ENCODE measurements around the gene TAS2R1. TPM values are rescaled to one million over a fixed set of nuclear protein-coding genes. Genes with fewer than 3 reads are reported as not detected.

TAS2R1 gene
- total RNA-seq, 4 donors from 2014 or later = not detected

DNA sequence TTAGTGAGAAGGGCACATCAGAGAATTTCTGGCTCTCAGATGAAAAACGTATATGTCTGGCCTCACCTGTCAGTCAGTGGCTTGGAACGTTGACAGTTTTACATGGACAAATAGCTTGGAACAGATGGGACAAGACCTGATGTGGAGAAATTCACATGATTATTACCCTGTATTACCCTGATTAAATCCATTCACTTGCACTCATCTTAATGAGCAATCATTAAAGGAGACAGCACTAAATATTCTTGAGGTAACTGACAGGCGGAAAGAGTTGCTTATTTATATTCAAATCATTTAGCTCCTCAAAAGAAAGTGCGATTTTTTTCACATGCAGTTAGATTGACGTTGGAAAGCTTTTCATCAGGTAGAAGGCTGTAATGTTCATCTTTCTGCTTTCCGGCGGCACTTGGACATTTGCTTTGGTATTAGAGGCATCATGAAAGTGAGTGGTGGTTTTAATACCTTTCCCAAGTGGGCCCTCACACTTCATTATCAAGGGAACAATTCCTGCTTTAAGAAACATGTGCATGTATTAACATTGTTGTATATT is 11.7 kb upstream of the TAS2R1 start:
- Histone ChIP-seq H3K27me3 (peaks cover 0 to 11% (median 0%) of the 10 kb centered on the region in 4 donors), H3K4me3 (no peak overlapping the region), H3K4me1 (no peaks in the 10 kb centered on the region), H3K36me3 (no peaks in the 10 kb centered on the region), H3K27ac (no peak overlapping the region), H3K9me3 (peaks cover 0 to 5% (median 0%) of the 10 kb centered on the region in 3 donors)
- DNase-seq = no peak
- TF ChIP-seq POLR2A (IDR thresholded peaks at IDR 0.05) = no peak
- TF ChIP-seq, protein P1, sequence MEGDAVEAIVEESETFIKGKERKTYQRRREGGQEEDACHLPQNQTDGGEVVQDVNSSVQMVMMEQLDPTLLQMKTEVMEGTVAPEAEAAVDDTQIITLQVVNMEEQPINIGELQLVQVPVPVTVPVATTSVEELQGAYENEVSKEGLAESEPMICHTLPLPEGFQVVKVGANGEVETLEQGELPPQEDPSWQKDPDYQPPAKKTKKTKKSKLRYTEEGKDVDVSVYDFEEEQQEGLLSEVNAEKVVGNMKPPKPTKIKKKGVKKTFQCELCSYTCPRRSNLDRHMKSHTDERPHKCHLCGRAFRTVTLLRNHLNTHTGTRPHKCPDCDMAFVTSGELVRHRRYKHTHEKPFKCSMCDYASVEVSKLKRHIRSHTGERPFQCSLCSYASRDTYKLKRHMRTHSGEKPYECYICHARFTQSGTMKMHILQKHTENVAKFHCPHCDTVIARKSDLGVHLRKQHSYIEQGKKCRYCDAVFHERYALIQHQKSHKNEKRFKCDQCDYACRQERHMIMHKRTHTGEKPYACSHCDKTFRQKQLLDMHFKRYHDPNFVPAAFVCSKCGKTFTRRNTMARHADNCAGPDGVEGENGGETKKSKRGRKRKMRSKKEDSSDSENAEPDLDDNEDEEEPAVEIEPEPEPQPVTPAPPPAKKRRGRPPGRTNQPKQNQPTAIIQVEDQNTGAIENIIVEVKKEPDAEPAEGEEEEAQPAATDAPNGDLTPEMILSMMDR (IDR thresholded peaks at IDR 0.05) = no peak
- 71 to 72% methylated on average over 7 of the region's 7 CpGs for whole genome bisulfite sequencing, 2 donors
- intact Hi-C loops (cut with DNase I) = no loop called here

DNA sequence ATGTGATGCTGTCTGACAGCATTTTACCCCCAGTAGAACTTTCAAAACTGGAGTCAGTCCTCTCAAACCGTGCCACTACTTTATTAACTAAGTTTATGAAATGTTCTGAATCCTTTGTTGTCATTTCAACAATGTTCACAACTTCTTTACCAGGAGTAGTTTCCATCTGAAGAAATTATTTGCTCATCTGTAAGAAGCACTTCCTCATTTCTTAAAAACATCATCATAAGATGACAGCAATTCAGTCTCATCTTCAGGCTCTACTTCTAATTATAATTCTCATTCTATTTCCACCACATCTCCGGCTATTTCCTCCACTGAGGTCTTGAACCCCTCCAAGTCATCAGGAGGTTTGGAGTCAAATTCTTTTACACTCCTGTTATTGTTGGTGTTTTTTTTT is 2.3 kb upstream of the TAS2R1 start:
- DNase-seq = no peak
- peaks cover 0 to 5% (median 0%) of the 10 kb centered on the region in 3 donors for H3K9me3 ChIP-seq
- WGBS, 2 donors = 64 to 65% methylated on average over 2 of the region's 2 CpGs
- H3K27me3 ChIP-seq = no peaks in the 10 kb centered on the region
- H3K36me3 ChIP-seq = no peaks in the 10 kb centered on the region
- no peak overlapping the region for H3K27ac ChIP-seq
- H3K4me1 ChIP-seq = no peaks in the 10 kb centered on the region
- intact Hi-C loops (cut with DNase I) = no loop called here
- H3K4me3 ChIP-seq = no peak overlapping the region
- TF ChIP-seq, protein P1 (IDR thresholded peaks at IDR 0.05) = no peak
- no peak for TF ChIP-seq POLR2A (IDR thresholded peaks at IDR 0.05)

GRCh38 chr5:9627541-9627940 is 2.6 kb downstream of the TAS2R1 start:
- TF ChIP-seq POLR2A (IDR thresholded peaks at IDR 0.05) = no peak
- TF ChIP-seq, protein P1 (IDR thresholded peaks at IDR 0.05) = no peak
- Histone ChIP-seq H3K9me3 (no peaks in the 10 kb centered on the region), H3K27me3 (no peaks in the 10 kb centered on the region), H3K4me1 (no peaks in the 10 kb centered on the region), H3K36me3 (no peaks in the 10 kb centered on the region), H3K27ac (no peak overlapping the region), H3K4me3 (no peak overlapping the region)
- intact Hi-C loops (cut with DNase I) = no loop called here
- DNase-seq = no peak
- 61 to 78% methylated on average over 5 of the region's 5 CpGs for WGBS, 2 donors

GRCh38 chr5:9626955-9627354 is 3.2 kb downstream of the TAS2R1 start:
- no peak overlapping the region for H3K4me3 ChIP-seq
- WGBS, 2 donors = 80 to 82% methylated on average over 5 to 6 of the region's 6 CpGs
- H3K27ac ChIP-seq = no peak overlapping the region
- H3K4me1 ChIP-seq = no peaks in the 10 kb centered on the region
- no peaks in the 10 kb centered on the region for H3K9me3 ChIP-seq
- no peak for DNase-seq
- no peak for TF ChIP-seq POLR2A (IDR thresholded peaks at IDR 0.05)
- TF ChIP-seq, protein P1 (IDR thresholded peaks at IDR 0.05) = no peak
- no peaks in the 10 kb centered on the region for H3K27me3 ChIP-seq
- no peaks in the 10 kb centered on the region for H3K36me3 ChIP-seq
- intact Hi-C loops (cut with DNase I) = no loop called here

- 46 to 62% methylated on average over 2 of the region's 2 CpGs for WGBS, 2 donors
- no peak for TF ChIP-seq POLR2A (IDR thresholded peaks at IDR 0.05)
- TF ChIP-seq, protein P1 (IDR thresholded peaks at IDR 0.05) = no peak
- H3K9me3 ChIP-seq = no peaks in the 10 kb centered on the region
- no peak overlapping the region for H3K4me3 ChIP-seq
- H3K27me3 ChIP-seq = no peaks in the 10 kb centered on the region
- no peaks in the 10 kb centered on the region for H3K36me3 ChIP-seq
- no peak overlapping the region for H3K27ac ChIP-seq
- H3K4me1 ChIP-seq = no peaks in the 10 kb centered on the region
- intact Hi-C loops (cut with DNase I) = no loop called here
- no peak for DNase-seq
These were observed 4.4 kb downstream of the TAS2R1 start for GRCh38 chr5:9625731-9626130.

All from esophagus squamous epithelium (tissue), 5 donors.